Measurements from ENCODE around the gene CWC27. TPM values are rescaled to one million over a fixed set of nuclear protein-coding genes. Genes with fewer than 3 reads are reported as not detected.

The CWC27 gene
- total and polyA plus RNA-seq, 2 of the 13 experiments (the other 11 are each of a cell fraction or from before 2014, with no cell fraction given): 21.1 to 25.7 TPM

DNA sequence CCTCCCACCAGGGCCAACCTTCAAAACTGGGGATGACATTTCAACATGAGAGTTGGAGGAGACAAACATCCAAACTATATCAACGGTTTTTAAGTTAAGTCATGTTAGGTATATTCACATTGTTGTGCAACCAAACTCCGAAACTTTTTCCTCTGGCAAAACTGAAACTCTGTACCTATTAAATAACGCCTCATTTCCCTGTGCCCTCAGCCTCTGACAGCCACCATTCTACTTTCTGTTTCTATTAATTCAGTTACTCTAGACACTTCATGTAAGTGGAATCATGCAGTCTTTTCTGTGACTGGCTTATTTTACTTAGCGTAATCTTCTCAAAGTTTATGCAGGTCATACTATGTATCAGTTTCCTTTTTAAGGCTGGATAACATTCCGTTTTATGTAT is 85.0 kb downstream of the CWC27 start:
- Histone ChIP-seq H3K9me3 (ENCODE audit: low read length) (no peaks in the 10 kb centered on the region), H3K27me3 (ENCODE audit: control insufficient read depth in 1 of 2, insufficient read depth in 2 of 2, low read length in 2 of 2) (no peaks in the 10 kb centered on the region), H3K79me2 (ENCODE audit: insufficient read depth, low read length) (no peaks in the 10 kb centered on the region), H3K4me3 (replicated peaks in 1 of 3; ENCODE audit: insufficient read depth in 1 of 3, low read depth in 2 of 3, low read length in 3 of 3) (no peak overlapping the region), H3K4me2 (ENCODE audit: low read depth, low read length) (no peak overlapping the region), H4K20me1 (ENCODE audit: insufficient read depth, low read length) (no peaks in the 10 kb centered on the region), H3K36me3 (replicated peaks in 1 of 2; ENCODE audit: control insufficient read depth in 1 of 2, insufficient read depth in 2 of 2, low read length in 2 of 2) (no peaks in the 10 kb centered on the region), H3K27ac (ENCODE audit: extremely low read length, insufficient read depth, low read length) (no peak overlapping the region), H3K4me1 (ENCODE audit: insufficient read depth, low read length) (no peaks in the 10 kb centered on the region), H3K9ac (ENCODE audit: insufficient read depth, low read depth, low read length) (no peak overlapping the region), H2AFZ (ENCODE audit: low read length) (no peak overlapping the region)
- TF ChIP-seq BRCA1 (CRISPR knock-in tag; IDR thresholded peaks at IDR 0.05): no peak
- TF ChIP-seq ZNF7 (CRISPR knock-in tag; IDR thresholded peaks at IDR 0.05): no peak
- TF ChIP-seq, protein P1, sequence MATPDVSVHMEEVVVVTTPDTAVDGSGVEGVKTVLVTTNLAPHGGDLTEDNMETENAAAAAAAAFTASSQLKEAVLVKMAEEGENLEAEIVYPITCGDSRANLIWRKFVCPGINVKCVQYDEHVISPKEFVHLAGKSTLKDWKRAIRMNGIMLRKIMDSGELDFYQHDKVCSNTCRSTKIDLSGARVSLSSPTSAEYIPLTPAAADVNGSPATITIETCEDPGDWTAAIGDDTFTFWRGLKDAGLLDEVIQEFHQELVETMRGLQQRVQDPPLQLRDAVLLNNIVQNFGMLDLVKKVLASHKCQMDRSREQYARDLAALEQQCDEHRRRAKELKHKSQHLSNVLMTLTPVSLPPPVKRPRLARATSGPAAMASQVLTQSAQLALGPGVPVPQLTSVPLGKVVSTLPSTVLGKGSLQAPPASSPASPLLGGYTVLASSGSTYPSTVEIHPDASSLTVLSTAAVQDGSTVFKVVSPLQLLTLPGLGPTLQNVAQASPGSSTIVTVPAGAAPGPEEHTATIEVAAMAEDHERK (CRISPR knock-in tag; IDR thresholded peaks at IDR 0.05; ENCODE audit: low read depth): no peak
- POLR2A ChIA-PET: no interaction called here
- DNase-seq (ENCODE audit: low spot score): no peak
- WGBS (ENCODE audit: low lambda C conversion rate): 90% methylated on average over 5 of the region's 5 CpGs
- CTCF ChIA-PET (ENCODE audit: low intra/inter-chr PET ratio, low total read pairs): no interaction called here
- intact Hi-C loops (cut with micrococcal nuclease; ENCODE audit: unreplicated experiment): no loop called here
- no peak for ATAC-seq
- no TSS peak for BruUV-seq (replicated peaks)
- FAIRE-seq: no peak
- in situ Hi-C loops (cut with HindIII; ENCODE audit: extremely low pct_ligation_motif_present, low pct_unique_long_range_greater_than_20kb): no loop called here

- FAIRE-seq (no peak), ATAC-seq (no peak), DNase-seq (ENCODE audit: low spot score) (no peak)
- Histone ChIP-seq H3K9ac (ENCODE audit: insufficient read depth, low read depth, low read length) (no peak overlapping the region), H3K4me3 (replicated peaks in 1 of 3; ENCODE audit: insufficient read depth in 1 of 3, low read depth in 2 of 3, low read length in 3 of 3) (no peak overlapping the region), H3K4me2 (ENCODE audit: low read depth, low read length) (no peak overlapping the region), H3K9me3 (ENCODE audit: low read length) (no peaks in the 10 kb centered on the region), H3K4me1 (ENCODE audit: insufficient read depth, low read length) (no peaks in the 10 kb centered on the region), H3K27ac (ENCODE audit: extremely low read length, insufficient read depth, low read length) (no peak overlapping the region), H3K27me3 (ENCODE audit: control insufficient read depth in 1 of 2, insufficient read depth in 2 of 2, low read length in 2 of 2) (no peaks in the 10 kb centered on the region), H2AFZ (ENCODE audit: low read length) (no peak overlapping the region), H3K79me2 (ENCODE audit: insufficient read depth, low read length) (no peaks in the 10 kb centered on the region), H4K20me1 (ENCODE audit: insufficient read depth, low read length) (no peaks in the 10 kb centered on the region), H3K36me3 (replicated peaks in 1 of 2; ENCODE audit: control insufficient read depth in 1 of 2, insufficient read depth in 2 of 2, low read length in 2 of 2) (no peaks in the 10 kb centered on the region)
- BruUV-seq (replicated peaks): no TSS peak
- POLR2A ChIA-PET: no interaction called here
- CTCF ChIA-PET (ENCODE audit: low intra/inter-chr PET ratio, low total read pairs): no interaction called here
- intact Hi-C loops (cut with micrococcal nuclease; ENCODE audit: unreplicated experiment) (no loop called here), in situ Hi-C loops (cut with HindIII; ENCODE audit: extremely low pct_ligation_motif_present, low pct_unique_long_range_greater_than_20kb) (no loop called here)
- WGBS (ENCODE audit: low lambda C conversion rate): 98% methylated on average over 1 of the region's 1 CpG
- TF ChIP-seq THRA (CRISPR knock-in tag; IDR thresholded peaks at IDR 0.05; ENCODE audit: borderline replicate concordance) (no peak), SYNCRIP (IDR thresholded peaks at IDR 0.05; ENCODE audit: insufficient read depth, low read depth, low read length) (no peak), ARNT2 (CRISPR knock-in tag; IDR thresholded peaks at IDR 0.05; ENCODE audit: low read depth) (no peak), ZMYM4 (CRISPR knock-in tag; IDR thresholded peaks at IDR 0.05) (no peak), ZBED4 (CRISPR knock-in tag; IDR thresholded peaks at IDR 0.05; ENCODE audit: borderline replicate concordance) (no peak), ZBTB3 (CRISPR knock-in tag; IDR thresholded peaks at IDR 0.05; ENCODE audit: borderline replicate concordance, low read depth) (no peak), ZSCAN21 (CRISPR knock-in tag; IDR thresholded peaks at IDR 0.05; ENCODE audit: borderline replicate concordance) (no peak)
- TF ChIP-seq, protein P1 (CRISPR knock-in tag; IDR thresholded peaks at IDR 0.05; ENCODE audit: low read depth): no peak
Observed at GRCh38 chr5:64854855-64855254, 86.1 kb downstream of the CWC27 start.
